ENCODE results near the gene CCDC24. TPM values are rescaled to one million over a fixed set of nuclear protein-coding genes. Genes with fewer than 3 reads are reported as not detected.

The CCDC24 gene
- total RNA-seq, 1 experiment from 2014 or later, result 11.8 TPM

DNA sequence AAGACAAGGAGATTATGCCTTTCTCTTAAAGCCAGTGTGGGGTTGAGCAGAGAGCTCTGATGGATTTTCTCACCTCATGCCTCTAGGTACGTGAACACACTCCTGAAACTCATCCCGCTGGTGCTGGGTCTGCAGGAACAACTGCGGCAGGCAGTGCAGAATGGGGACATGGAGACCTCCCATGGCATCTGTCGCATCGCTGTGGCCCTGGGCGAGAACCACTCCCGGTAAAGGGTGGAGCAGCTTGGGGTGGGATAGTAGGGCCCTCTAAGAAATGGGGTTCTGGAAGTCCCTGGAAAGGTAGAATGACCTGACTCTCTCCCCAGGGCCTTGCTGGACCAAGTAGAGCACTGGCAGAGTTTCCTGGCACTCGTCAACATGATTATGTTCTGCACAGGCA, 35.2 kb upstream of the CCDC24 start:
- no peak overlapping the region for H3K14ac ChIP-seq (ENCODE audit: insufficient read depth, low read length)

More for the DNA sequence above, 35.2 kb upstream of the CCDC24 start:
- no peak overlapping the region for H3K27ac Mint-ChIP-seq
- H3K23me2 ChIP-seq (ENCODE audit: insufficient read length, low read depth, low read length, poor library complexity, severe bottlenecking), result no peaks in the 10 kb centered on the region
- no peak overlapping the region for H4K8ac ChIP-seq (replicated peaks; ENCODE audit: insufficient read length, low read depth, low read length)
- no peak overlapping the region for H3K56ac ChIP-seq (ENCODE audit: insufficient read length, low read depth, low read length)
- H3K79me1 ChIP-seq (ENCODE audit: insufficient read depth, low read depth, low read length, poor library complexity, severe bottlenecking), result no peaks in the 10 kb centered on the region
- no peak overlapping the region for H2BK12ac ChIP-seq (ENCODE audit: insufficient read length, low read depth, low read length)
- no peak overlapping the region for H3K23ac ChIP-seq (ENCODE audit: insufficient read length, low read depth, low read length)
- no peaks in the 10 kb centered on the region for H3K9me3 Mint-ChIP-seq
- no peak overlapping the region for H3K4me3 Mint-ChIP-seq
- H3K27ac ChIP-seq (ENCODE audit: insufficient read length, low read depth, low read length), result no peak overlapping the region
- H3K79me2 ChIP-seq (ENCODE audit: insufficient read depth, low read length), result no peaks in the 10 kb centered on the region
- no peak overlapping the region for H3K9ac ChIP-seq (ENCODE audit: extremely low read depth, insufficient read length, low read length)
- H2BK120ac ChIP-seq (ENCODE audit: low read depth, low read length, poor library complexity, severe bottlenecking), result no peak overlapping the region
- DNase-seq, result no peak
- H2AFZ ChIP-seq (ENCODE audit: low read length), result no peak overlapping the region
- H2BK20ac ChIP-seq (ENCODE audit: low read depth, low read length, poor library complexity, severe bottlenecking), result no peak overlapping the region
- no peaks in the 10 kb centered on the region for H3K4me1 ChIP-seq (ENCODE audit: insufficient read depth, low read length)
- TF ChIP-seq, protein P1, sequence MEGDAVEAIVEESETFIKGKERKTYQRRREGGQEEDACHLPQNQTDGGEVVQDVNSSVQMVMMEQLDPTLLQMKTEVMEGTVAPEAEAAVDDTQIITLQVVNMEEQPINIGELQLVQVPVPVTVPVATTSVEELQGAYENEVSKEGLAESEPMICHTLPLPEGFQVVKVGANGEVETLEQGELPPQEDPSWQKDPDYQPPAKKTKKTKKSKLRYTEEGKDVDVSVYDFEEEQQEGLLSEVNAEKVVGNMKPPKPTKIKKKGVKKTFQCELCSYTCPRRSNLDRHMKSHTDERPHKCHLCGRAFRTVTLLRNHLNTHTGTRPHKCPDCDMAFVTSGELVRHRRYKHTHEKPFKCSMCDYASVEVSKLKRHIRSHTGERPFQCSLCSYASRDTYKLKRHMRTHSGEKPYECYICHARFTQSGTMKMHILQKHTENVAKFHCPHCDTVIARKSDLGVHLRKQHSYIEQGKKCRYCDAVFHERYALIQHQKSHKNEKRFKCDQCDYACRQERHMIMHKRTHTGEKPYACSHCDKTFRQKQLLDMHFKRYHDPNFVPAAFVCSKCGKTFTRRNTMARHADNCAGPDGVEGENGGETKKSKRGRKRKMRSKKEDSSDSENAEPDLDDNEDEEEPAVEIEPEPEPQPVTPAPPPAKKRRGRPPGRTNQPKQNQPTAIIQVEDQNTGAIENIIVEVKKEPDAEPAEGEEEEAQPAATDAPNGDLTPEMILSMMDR (conservative IDR thresholded peaks at IDR 0.05), result no peak
- H4K5ac ChIP-seq (ENCODE audit: insufficient read length, low read depth, low read length), result no peak overlapping the region
- no CpG with 5 or more reads among the region's 8 CpGs for WGBS (ENCODE audit: extremely low coverage, insufficient read length, low lambda C conversion rate)
- H2BK5ac ChIP-seq (ENCODE audit: insufficient read length, low read length), result no peak overlapping the region
- H2BK15ac ChIP-seq (ENCODE audit: low read depth, low read length), result no peak overlapping the region
- H3K4ac ChIP-seq (ENCODE audit: low read depth, low read length), result no peak overlapping the region
- H3K27me3 ChIP-seq (ENCODE audit: insufficient read depth, low read length), result no peaks in the 10 kb centered on the region
- no peak overlapping the region for H3T11ph ChIP-seq (ENCODE audit: low read length)
- H3K9me3 ChIP-seq (ENCODE audit: control insufficient read depth, low read depth, low read length), result no peaks in the 10 kb centered on the region
- no peak overlapping the region for H2AK5ac ChIP-seq (ENCODE audit: insufficient read length, low read length)
- no peak overlapping the region for H4K91ac ChIP-seq (ENCODE audit: insufficient read length, low read depth, low read length)
- H3K36me3 Mint-ChIP-seq (ENCODE audit: insufficient read depth in 1 of 3, low read depth in 3 of 3), result peaks cover 1 to 22% (median 16%) of the 10 kb centered on the region in 3 experiments; a peak in 5 of 7 replicates
- no peaks in the 10 kb centered on the region for H3K27me3 Mint-ChIP-seq (ENCODE audit: low read depth)
- H4K20me1 ChIP-seq (ENCODE audit: control insufficient read depth, insufficient read depth, insufficient read length), result no peaks in the 10 kb centered on the region
- H3K4me1 Mint-ChIP-seq, result peaks cover 5 to 10% of the 10 kb centered on the region in 2 experiments
- no peak overlapping the region for H3K18ac ChIP-seq (ENCODE audit: insufficient read length, low read depth, low read length)
- H3K4me2 ChIP-seq (ENCODE audit: insufficient read depth, insufficient read length, low read length), result no peak overlapping the region

Measured in H9 (cell line).